Measurements from ENCODE around the gene CAMSAP3.

Gene CAMSAP3

DNA sequence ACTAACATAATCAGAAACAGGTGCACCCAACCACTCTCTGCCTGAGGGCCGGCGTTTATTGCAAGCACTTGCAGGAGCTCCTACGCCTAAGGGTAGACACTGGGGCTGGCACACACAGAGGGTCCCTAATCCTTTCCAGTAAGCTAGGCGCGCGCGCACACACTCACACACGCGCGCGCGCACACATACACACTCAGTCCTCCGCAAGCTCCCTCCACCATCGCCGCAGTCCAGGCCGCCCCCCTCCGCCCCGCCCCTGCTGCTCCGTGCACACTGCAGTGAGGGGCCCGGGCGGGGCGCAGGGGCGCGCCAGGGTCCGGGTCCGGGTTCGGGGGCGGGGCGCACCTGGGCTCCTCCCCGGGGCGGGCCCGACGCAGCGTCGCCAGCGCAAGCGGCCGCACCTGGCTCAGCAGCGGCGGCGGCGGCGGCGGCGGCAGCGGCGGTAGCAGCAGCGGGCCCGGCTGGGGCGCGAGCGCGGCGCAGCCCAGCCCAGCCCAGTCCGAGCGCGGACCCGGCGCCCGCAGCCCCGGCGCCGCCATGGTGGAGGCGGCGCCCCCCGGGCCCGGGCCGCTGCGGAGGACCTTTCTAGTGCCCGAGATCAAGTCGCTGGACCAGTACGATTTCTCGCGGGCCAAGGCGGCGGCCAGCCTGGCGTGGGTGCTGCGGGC lies at the start of gene CAMSAP3:
Gene CAMSAP3, plus strand, starts transcription at position 398 of the 668 bp plus-strand sequence. Its CDS starts 140 bp downstream, at position 538.
- intact Hi-C loops (cut with DNase I): no loop called here
- DNase-seq: peak in 6 of 10 donors; percentile 34 to 90 (median 72)

DNA sequence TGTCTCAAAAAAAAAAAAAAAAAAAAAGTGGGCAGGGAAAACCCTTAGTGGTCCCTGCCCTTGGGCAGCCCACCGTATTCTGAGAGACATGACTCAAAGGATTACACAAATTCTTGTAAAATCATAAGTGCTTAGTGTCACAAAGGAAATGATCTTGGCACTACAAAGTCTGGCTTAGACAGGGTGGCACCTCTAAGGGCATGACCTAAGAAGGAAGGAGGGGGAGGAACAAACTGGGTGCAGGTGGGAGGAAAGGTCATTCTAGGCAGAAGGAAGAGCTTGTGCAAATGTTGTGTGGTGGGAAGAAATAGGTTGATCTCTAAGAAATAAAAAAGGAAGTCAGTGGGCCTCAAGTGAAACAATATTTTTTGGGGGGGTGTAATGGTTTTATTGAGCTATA lies 49.8 kb upstream of the CAMSAP3 start:
- intact Hi-C loops (cut with DNase I): no loop called here
- no peak for DNase-seq

DNA sequence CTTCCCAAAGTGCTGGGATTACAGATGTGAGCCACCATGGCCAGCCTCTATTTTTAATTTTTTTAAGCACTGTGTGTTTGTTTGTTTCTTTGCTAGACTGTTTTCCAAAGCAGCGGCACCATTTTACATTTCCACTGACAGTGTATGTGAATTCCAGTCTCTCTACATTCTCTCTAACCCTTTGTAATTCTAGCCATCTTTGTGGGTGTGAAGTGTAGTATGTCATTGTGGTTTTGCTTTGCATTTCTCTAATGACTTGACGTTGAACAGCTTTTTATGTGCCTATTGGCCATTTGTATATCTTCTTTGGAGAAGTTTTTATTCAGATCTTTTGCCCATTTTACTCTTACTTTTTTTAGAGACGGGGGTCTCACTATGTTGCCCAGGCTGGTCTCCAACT lies 48.5 kb upstream of the CAMSAP3 start:
- intact Hi-C loops (cut with DNase I): no loop called here
- DNase-seq: no peak

DNA sequence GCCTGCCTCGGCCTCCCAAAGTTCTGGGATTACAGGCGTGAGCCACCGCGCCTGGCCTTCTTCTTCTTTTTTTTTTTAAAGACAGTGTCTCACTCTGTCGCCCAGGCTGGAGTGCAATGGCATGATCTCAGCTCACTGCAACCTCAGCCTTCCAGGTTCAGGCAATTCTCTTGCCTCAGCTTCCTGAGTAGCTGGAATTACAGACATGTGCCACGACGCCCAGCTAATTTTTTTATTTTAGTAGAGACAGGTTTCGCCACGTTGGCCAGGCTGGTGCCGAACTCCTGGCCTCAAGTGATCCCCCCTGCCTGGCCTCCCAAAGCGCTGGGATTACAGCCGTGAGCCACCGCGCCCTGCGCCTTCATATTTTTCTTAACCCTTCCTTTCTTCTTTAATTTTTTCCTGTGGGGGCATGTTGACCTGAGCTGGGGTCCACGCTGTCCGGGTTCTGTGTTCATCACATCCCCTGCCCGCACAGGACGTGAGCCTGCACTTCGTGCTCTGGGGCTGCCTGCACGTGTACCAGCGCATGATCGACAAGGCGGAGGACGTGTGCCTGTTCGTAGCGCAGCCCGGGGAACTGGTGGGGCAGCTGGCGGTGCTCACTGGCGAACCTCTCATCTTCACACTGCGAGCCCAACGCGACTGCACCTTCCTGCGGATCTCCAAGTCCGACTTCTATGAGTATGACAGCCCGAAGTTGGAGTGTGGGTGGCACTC lies 46.1 kb upstream of the CAMSAP3 start:
- no peak for DNase-seq
- intact Hi-C loops (cut with DNase I): no loop called here

DNA sequence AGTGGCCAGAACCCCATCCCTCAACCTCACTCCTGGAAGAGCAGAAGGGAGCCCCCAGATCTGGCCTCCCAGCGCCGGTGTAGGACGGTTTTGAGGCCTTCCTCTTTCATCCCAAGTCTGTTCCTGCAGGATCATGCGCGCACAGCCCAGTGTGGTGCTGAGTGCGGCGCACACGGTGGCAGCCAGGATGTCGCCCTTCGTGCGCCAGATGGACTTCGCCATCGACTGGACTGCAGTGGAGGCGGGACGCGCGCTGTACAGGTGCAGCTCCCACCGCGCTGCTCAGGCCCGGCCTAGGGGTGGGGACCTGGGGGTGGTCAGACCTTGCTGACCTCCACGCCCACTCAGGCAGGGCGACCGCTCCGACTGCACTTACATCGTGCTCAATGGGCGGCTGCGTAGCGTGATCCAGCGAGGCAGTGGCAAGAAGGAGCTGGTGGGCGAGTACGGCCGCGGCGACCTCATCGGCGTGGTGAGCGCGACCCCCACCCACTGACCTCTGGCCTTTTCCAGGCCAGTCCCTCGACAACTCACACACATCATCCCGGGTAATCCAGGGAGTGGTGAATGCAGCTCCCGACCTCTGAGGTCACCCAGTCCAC lies 45.4 kb upstream of the CAMSAP3 start:
- intact Hi-C loops (cut with DNase I): no loop called here
- peak in 1 of 10 donors; percentile 82 for DNase-seq

- DNase-seq: peak; percentile 51 to 97 (median 78)
- intact Hi-C loops (cut with DNase I): loop anchor here (1.0 kb wide), 1 partner anchor 16 kb away; the partner anchor contains the start of gene PNPLA6
Observed at GRCh38 chr19:7550987-7551761, 44.5 kb upstream of the CAMSAP3 start.

- DNase-seq: no peak
- intact Hi-C loops (cut with DNase I): no loop called here
Observed at GRCh38 chr19:7552781-7553180, 42.9 kb upstream of the CAMSAP3 start.

DNA sequence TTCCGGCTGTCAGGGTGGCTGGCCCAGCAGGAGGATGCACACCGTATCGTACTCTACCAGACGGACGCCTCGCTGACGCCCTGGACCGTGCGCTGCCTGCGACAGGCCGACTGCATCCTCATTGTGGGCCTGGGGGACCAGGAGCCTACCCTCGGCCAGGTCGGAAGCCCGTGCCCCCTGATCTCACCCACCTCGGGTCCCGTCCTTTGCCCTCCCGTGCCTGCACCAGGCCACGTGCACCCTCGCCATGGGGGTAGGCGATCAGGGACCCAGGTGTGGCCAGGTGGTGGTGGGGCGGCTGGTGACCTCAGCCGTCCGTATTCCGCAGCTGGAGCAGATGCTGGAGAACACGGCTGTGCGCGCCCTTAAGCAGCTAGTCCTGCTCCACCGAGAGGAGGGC lies 41.1 kb upstream of the CAMSAP3 start:
- peak in 1 of 10 donors; percentile 83 for DNase-seq
- intact Hi-C loops (cut with DNase I): no loop called here

DNA sequence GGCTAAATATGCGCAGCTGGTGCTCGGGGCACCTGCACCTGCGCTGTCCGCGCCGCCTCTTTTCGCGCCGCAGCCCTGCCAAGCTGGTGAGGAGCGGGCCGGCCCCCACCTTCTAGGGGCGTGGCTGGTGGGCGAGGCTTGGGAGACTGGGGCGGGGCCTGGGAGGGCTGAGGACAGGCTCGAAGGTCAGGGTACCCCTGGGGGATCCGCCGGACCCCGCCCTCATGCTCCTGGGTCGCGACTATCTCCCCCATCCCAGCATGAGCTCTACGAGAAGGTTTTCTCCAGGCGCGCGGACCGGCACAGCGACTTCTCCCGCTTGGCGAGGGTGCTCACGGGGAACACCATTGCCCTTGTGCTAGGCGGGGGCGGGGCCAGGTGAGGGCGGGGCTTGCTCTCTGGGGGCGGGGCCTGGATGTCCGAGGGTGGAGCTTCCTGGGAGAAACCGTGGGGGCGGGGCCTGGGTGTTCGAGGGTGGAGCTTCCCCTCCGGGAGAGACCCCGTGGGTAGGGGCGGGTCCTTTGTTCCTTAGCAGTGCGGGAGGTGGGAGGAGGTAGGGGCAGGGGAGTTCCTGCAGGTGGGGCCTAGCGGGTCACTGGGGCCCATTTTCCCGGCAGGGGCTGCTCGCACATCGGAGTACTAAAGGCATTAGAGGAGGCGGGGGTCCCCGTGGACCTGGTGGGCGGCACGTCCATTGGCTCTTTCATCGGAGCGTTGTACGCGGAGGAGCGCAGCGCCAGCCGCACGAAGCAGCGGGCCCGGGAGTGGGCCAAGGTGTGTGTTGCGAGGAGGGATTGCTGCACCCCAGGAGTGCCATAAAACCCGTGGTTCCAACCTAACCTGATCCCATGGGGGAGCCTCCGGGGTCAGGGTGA lies 40.4 kb upstream of the CAMSAP3 start:
- intact Hi-C loops (cut with DNase I): no loop called here
- no peak for DNase-seq

- peak in 1 of 10 donors; percentile 68 for DNase-seq
- intact Hi-C loops (cut with DNase I): no loop called here
Observed at GRCh38 chr19:7556696-7557315, 38.9 kb upstream of the CAMSAP3 start.

GRCh38 chr19:7558667-7559066 lies 37.0 kb upstream of the CAMSAP3 start:
- DNase-seq: no peak
- intact Hi-C loops (cut with DNase I): no loop called here

GRCh38 chr19:7559102-7559501 lies 36.6 kb upstream of the CAMSAP3 start:
- intact Hi-C loops (cut with DNase I): no loop called here
- DNase-seq: no peak

- intact Hi-C loops (cut with DNase I): loop anchor here (10.0 kb wide), 1 partner anchor 115 kb away; the partner anchor contains the start of gene MCEMP1
- DNase-seq: no peak
Observed at GRCh38 chr19:7560255-7560654, 35.4 kb upstream of the CAMSAP3 start.

GRCh38 chr19:7561325-7561724 lies 34.3 kb upstream of the CAMSAP3 start:
- intact Hi-C loops (cut with DNase I): loop anchor here (10.0 kb wide), 1 partner anchor 113 kb away; the partner anchor contains the start of gene MCEMP1

DNA sequence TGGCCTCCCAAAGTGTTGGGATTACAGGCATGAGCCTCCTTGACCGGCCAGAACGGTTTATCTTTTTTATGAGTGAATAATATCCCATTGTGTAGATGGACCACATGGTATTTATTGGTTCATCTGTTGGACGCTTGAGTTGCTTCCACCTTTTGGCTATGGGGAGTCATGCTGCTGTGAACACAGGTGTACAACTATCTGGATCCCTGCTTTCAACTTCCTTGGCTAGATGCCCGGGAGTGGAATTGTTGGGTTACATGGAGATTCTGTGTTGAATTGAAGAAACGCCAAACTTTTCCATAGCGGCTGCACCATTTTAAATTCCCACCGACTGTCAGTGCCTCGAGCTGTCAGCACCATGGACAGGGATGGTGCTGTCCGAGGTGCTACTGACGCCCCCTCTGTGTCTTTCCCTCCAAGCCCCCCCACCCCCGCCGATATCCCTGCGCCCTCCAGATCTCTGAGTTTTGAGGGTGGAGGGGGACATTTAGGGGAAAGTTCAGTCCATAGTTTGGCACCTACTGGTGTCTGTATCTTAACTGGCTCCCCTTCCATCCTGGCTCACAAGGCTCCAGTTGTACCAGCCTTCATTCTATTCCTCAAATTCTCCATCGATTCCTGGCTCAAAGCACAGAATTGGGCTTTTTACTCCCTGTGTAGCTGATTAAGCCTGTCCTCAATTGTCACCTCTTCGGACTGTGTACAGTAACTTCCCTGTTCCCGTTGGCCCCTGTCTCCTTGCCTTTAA lies 32.8 kb upstream of the CAMSAP3 start:
- intact Hi-C loops (cut with DNase I): loop anchor here (10.0 kb wide), 1 partner anchor 112 kb away; the partner anchor contains the start of gene MCEMP1
- DNase-seq: no peak

More at GRCh38 chr19:7561325-7561724, 34.3 kb upstream of the CAMSAP3 start:
- no peak for DNase-seq

- DNase-seq: no peak
- intact Hi-C loops (cut with DNase I): loop anchor here (5.0 to 10.0 kb wide), 2 partner anchors 110 to 232 kb away; partner anchors contain the start of gene MCEMP1
Observed at GRCh38 chr19:7564866-7565265, 30.8 kb upstream of the CAMSAP3 start.

DNA sequence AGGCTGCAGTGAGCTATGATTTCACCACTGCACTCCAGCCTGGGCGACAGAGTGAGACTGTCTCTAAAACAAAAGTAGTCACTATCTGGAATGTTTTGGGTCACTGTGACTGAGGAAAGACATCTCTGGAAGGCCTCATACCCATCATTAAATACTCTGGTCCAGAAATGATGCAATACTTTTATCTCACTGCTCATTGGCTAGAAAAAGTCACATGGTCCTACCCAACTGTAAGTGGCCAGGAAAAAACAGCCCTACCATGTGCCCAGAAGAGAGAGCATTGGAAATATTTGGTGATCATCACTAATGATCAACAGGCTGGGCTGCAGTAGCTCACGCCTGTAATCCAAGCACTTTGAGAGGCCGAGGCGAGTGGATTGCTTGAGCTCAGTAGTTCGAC lies 30.3 kb upstream of the CAMSAP3 start:
- intact Hi-C loops (cut with DNase I): loop anchor here (5.0 to 10.0 kb wide), 2 partner anchors 109 to 232 kb away; partner anchors contain the start of gene MCEMP1
- DNase-seq: no peak

DNA sequence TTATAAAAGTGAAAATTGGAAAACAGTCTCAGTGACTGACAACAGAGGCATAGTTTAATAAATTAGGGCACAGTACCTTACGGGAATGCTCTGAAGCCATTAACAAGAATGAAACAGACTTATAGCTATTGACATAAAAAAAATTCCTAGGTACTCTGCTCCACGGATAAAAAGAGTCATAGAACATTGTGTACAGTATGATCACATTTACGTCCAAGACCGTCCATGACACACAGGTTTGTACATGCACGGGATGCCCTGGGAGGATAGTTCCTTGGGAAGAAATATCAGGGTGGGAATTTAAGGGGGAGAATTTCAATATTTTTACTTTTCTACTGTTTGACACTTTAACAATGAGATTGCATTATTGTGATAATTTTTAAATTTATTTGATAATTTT lies 24.9 kb upstream of the CAMSAP3 start:
- intact Hi-C loops (cut with DNase I): no loop called here
- no peak for DNase-seq

Measured in posterior cingulate gyrus (tissue), 11 donors.